Astrocyte of the spinal cord (primary cell): ENCODE data around the gene CA5B.
A peak's percentile ranks its signal among the peaks of the same experiment; 100 is the strongest.
"Not testable (repeated sequence)": the region's sequence is repeated elsewhere in the genome, so short reads cannot be mapped to it uniquely, and the experiment has no call there.

ENCODE experiments used
- DNase-seq: peaks from one replicate; pipeline ENCODE4 v3.0.0; 2011; ENCODE audit warnings: low read depth, low spot score
- H3K4me3 ChIP-seq: 2 replicates; pipeline ENCODE4 v1.5.1; 2011; ENCODE audit warnings: low read depth, mild to moderate bottlenecking, low read length, moderate library complexity
- in situ Hi-C: cut with HindIII; loops from 2 replicates; pipeline ENCODE4 v1.10.0; 2017; ENCODE audit warnings: low sequenced_read_pairs
- TF ChIP-seq, protein P1 (sequence below): IDR thresholded peaks from 2 replicates; pipeline ENCODE4 v1.5.1; 2012; ENCODE audit warnings: low read depth, mild to moderate bottlenecking, low read length, inconsistent platforms

CA5B gene

DNA sequence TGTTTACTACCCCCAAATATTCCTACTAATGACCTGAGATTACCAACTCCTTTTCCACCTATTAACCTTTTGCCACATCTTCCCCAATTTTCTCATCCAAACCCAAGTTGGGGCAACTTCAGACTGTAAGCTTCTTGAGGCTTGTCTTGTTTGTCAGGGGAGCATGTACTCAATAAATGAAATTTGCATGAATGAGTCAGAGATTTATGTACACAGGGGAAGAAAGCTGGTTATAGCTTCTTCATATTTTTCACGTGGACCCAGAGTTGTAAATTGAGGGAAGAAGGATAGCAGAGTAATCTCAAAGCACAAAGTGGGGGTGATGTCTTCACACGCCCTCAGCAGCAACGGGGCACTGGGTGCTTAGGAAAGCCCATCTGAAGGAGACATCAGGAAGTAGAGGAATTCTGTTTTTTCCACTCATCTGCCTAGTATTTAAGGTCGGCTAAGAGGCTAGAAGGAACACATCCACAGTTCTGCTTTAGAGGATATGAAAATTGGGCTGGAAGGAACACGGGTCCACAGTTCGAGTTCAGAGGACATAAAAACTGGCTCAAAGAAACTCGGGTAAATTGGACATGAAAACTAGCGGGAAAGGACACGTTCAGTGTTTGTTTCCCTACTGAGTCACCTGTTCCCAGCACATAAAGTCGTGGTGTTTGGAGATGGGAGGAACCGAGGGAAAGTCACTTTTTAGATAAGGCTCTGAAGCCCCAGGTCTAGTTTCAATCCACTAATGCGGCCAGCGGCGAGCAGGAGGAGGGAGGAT, 696 bp upstream of the CA5B start:
- in situ Hi-C loops: no loop called here
- peak overlapping the region; percentile 54 for H3K4me3 ChIP-seq
- TF ChIP-seq, protein P1, sequence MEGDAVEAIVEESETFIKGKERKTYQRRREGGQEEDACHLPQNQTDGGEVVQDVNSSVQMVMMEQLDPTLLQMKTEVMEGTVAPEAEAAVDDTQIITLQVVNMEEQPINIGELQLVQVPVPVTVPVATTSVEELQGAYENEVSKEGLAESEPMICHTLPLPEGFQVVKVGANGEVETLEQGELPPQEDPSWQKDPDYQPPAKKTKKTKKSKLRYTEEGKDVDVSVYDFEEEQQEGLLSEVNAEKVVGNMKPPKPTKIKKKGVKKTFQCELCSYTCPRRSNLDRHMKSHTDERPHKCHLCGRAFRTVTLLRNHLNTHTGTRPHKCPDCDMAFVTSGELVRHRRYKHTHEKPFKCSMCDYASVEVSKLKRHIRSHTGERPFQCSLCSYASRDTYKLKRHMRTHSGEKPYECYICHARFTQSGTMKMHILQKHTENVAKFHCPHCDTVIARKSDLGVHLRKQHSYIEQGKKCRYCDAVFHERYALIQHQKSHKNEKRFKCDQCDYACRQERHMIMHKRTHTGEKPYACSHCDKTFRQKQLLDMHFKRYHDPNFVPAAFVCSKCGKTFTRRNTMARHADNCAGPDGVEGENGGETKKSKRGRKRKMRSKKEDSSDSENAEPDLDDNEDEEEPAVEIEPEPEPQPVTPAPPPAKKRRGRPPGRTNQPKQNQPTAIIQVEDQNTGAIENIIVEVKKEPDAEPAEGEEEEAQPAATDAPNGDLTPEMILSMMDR: no peak
- no peak for DNase-seq

DNA sequence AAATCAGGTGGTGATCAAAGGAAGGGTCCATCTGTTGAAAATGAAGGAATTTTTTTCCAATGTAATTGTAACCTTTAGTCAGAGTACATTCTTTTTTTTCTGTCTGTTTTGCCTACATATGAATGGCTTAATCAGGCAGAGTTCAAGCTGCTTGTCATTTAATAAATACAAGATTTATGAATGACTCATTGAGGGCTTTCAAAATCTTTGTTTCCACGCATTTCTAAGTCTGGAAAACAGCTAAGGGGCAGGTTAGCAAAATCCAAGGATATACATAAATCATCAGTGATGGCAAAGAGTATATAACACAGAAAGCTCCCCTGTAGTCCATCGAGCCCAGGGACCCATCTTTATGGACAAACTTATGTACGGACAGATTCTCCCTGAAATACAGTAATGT, 1.8 kb downstream of the CA5B start:
- in situ Hi-C loops: no loop called here
- H3K4me3 ChIP-seq: no peak overlapping the region
- DNase-seq: no peak
- TF ChIP-seq, protein P1: no peak

DNA sequence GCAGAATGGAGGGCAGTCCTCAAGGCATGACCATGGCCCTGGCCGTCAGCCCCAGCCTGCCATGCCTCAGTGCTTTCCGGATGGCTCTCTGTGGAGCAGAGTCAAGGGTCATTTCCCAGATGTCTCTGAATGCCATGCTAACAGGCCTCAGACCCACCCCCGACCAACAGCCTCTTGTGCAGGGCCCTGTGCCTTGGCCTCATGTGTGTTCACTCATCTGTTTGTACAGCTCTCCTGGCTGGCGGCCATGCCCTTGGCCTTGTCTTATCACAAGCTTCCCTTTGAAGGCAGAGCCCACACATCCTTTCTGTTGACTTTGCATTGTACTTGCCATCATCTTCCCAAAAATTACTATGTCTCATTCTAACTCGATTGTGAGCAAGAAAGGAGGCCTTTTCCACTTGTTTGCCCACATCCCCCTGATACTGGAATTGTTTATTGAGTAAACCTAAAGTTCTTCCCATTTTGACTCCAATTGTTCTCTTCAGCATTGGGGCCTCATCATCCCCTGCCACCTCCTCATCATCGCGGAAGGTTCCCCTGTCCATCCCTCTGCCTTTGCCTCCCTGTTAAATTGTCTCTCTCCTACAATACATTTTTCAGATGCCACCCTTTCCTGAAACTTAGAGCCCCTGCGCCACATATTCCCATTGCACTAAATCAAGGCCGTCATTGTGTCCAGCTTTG, 6.3 kb downstream of the CA5B start:
- DNase-seq: no peak
- H3K4me3 ChIP-seq: no peak overlapping the region
- in situ Hi-C loops: no loop called here
- TF ChIP-seq, protein P1: no peak

DNA sequence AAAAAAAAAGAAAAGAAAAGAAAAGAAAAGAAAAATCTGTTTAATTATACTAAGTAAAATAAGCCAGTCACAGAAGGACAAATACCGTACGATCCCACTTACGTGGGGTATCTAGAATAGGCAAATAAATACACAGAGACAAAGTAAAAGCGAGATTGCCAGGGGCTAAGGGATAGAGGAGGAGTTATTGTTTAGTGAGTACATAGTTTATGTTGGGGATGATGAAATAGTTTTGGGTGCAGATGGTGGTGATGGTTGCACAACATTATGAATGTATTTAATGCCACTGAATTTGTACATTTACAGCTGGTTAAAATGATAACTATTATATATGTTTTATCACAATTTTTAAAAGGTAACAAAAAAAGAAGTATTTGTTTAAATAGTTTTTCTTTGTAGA, 7.1 kb downstream of the CA5B start:
- no peak for DNase-seq
- TF ChIP-seq, protein P1: no peak

DNA sequence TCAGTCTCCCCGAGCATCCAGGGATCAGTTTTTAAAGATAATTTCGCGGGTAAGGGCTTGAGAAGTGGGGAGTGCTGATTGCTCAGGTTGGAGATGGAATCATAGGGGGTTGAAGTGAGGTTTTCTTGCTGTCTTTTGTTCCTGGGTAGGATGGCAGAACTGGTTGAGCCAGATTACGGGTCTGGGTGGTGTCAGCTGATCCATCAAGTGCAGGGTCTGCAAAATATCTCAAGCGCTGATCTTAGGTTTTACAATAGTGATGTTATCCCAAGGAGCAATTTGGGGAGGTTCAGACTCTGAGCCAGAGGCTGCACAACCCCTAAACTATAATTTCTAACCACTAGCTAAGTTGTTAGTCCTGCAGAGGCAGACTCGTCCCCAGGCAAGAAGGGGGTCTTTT, 8.6 kb downstream of the CA5B start:
- H3K4me3 ChIP-seq, in situ Hi-C loops, DNase-seq: not testable (repeated sequence)

More for the DNA sequence above, 7.1 kb downstream of the CA5B start:
- in situ Hi-C loops: no loop called here
- no peak overlapping the region for H3K4me3 ChIP-seq

DNA sequence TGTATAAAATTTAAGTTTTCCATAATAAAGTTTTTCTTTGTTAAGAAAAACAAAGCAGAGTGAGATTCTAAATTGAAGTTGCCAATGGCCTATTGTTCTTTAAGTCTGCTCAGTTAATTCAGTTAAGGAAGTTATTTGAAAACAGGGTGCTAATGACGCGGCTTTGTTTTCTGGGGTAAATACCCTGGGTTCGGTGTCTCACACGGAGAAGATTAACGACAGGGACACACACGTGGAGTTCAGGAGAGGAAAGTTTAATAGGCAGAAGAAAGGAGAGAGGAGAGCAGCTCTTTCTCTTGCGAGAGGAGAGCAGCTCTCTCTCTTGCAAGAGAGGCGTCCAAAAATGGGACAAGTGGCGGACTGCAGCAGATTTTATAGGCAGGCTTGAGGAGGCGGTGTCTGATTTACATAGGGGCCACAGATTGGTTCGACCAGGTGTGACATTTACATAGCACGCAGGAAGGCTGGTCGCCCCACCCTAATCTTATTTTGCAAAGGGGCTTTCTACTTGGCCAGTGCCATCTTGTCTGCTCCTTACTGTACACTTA, 9.6 kb downstream of the CA5B start:
- in situ Hi-C loops: no loop called here
- H3K4me3 ChIP-seq: no peak overlapping the region
- TF ChIP-seq, protein P1: no peak
- no peak for DNase-seq

DNA sequence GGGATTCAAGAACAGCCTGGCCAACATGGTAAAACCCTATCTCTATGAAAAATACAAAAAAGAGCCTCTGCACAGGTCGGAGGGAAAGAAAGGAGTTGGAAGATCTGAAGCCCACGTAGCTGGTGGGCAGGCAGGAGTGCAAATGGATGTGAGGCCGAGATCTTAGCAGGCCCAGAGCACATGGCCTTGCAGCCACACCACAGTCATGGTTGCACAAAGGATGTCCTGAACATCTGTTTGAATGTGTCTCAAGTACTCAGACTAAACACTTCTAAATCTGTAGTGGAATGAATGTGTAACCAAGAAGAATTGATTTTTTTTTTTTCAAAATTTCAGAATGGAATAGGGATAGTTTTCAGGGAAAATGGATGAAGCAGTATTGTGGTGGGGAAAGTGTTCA, 10.8 kb downstream of the CA5B start:
- no peak for DNase-seq
- no peak overlapping the region for H3K4me3 ChIP-seq
- TF ChIP-seq, protein P1: no peak
- in situ Hi-C loops: no loop called here
